Measurements from ENCODE around the gene TRAPPC5. TPM values are rescaled to one million over a fixed set of nuclear protein-coding genes. Genes with fewer than 3 reads are reported as not detected.

The TRAPPC5 gene
- total RNA-seq, 6 experiments from 2014 or later: 41.7 to 66.5 (median 52.0) TPM

DNA sequence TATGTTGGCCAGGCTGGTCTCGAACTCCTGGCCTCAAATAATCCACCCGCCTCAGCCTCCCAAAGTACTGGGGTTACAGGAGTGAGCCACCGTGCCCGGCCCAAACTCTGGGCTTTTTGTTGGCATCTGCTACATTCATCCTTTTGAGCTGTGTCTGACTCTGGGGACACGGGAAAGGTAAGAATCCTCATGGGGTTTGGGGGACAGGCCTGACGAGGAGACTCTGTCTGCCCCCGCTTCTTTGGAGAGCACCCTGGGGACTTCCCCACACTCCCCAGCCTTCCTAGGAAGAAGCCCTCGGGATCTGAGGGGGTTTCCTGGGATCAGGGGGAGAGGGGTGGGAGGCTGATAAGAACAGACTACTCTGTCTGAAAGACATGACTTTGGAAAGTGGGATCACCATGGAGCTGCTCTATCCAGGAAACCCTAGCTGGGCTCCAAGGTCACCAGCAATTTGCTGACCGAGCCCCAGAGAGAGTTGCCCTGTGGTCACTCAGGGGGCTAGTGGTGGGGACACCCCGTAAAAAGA lies 29.4 kb downstream of the TRAPPC5 start:
- TF ChIP-seq, protein P1, sequence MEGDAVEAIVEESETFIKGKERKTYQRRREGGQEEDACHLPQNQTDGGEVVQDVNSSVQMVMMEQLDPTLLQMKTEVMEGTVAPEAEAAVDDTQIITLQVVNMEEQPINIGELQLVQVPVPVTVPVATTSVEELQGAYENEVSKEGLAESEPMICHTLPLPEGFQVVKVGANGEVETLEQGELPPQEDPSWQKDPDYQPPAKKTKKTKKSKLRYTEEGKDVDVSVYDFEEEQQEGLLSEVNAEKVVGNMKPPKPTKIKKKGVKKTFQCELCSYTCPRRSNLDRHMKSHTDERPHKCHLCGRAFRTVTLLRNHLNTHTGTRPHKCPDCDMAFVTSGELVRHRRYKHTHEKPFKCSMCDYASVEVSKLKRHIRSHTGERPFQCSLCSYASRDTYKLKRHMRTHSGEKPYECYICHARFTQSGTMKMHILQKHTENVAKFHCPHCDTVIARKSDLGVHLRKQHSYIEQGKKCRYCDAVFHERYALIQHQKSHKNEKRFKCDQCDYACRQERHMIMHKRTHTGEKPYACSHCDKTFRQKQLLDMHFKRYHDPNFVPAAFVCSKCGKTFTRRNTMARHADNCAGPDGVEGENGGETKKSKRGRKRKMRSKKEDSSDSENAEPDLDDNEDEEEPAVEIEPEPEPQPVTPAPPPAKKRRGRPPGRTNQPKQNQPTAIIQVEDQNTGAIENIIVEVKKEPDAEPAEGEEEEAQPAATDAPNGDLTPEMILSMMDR (IDR thresholded peaks at IDR 0.05): no peak
- no peak for TF ChIP-seq POLR2A (IDR thresholded peaks at IDR 0.05)
- WGBS (ENCODE audit: insufficient coverage, low coverage, low lambda C conversion rate, missing lambda C conversion rate): 48% methylated on average over 4 of the region's 10 CpGs
- intact Hi-C loops (cut with DNase I): no loop called here
- H3K36me3 ChIP-seq: no peaks in the 10 kb centered on the region
- no peak overlapping the region for H3K4me3 ChIP-seq
- ATAC-seq (no peak), DNase-seq (no peak)
- no peaks in the 10 kb centered on the region for H3K9me3 ChIP-seq
- no peaks in the 10 kb centered on the region for H3K4me1 ChIP-seq
- H3K27me3 ChIP-seq: no peaks in the 10 kb centered on the region
- no peak overlapping the region for H3K27ac ChIP-seq

DNA sequence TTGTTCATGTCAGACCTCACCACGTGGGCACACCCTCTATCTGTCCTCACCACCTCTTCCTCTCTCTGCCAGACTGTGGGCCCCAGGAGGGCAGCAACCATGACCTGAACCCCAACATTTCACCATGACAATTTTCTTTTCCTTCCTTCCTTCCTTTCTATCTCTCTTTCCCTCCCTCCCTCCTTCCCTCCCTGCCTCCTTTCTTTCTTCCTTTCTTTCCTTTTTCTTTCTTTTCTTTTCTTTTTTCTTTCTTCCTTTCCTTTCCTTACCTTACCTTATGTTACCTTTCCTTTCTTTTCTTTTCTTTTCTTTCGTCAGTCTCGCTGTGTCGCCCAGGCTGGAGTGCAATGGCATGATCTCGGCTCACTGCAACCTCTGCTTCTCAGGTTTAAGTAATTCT lies 30.0 kb downstream of the TRAPPC5 start:
- no peaks in the 10 kb centered on the region for H3K9me3 ChIP-seq
- H3K27ac ChIP-seq: no peak overlapping the region
- H3K27me3 ChIP-seq: no peaks in the 10 kb centered on the region
- no peak overlapping the region for H3K4me3 ChIP-seq
- WGBS (ENCODE audit: insufficient coverage, low coverage, low lambda C conversion rate, missing lambda C conversion rate): 77% methylated on average over 5 of the region's 5 CpGs
- H3K36me3 ChIP-seq: no peaks in the 10 kb centered on the region
- intact Hi-C loops (cut with DNase I): no loop called here
- DNase-seq (no peak), ATAC-seq (no peak)
- no peaks in the 10 kb centered on the region for H3K4me1 ChIP-seq
- no peak for TF ChIP-seq POLR2A (IDR thresholded peaks at IDR 0.05)
- TF ChIP-seq, protein P1 (IDR thresholded peaks at IDR 0.05): no peak

DNA sequence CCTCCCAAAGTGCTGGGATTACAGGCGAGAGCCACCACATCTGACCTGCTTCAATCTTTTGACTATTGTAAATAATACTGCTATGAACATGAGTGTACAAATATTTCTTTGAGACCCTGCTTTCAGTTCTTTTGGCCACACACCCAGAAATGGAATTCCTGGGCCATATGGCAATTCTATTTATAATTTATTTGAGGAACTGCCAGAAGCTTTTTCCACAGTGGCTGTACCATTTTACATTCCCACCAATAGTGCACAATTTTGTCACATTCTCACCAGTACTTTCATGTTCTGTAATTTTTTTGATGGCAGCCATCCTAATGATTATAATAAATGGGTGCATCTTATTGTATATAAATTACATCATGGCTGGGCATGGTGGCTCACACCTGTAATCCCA lies 35.0 kb downstream of the TRAPPC5 start:
- no peak for ATAC-seq
- no peaks in the 10 kb centered on the region for H3K9me3 ChIP-seq
- TF ChIP-seq, protein P1 (IDR thresholded peaks at IDR 0.05): no peak
- TF ChIP-seq POLR2A (IDR thresholded peaks at IDR 0.05): no peak

GRCh38 chr19:7716762-7717161 lies 36.1 kb downstream of the TRAPPC5 start:
- Histone ChIP-seq H3K9me3 (no peaks in the 10 kb centered on the region), H3K27ac (no peak overlapping the region), H3K36me3 (no peaks in the 10 kb centered on the region), H3K27me3 (no peaks in the 10 kb centered on the region), H3K4me1 (no peaks in the 10 kb centered on the region), H3K4me3 (no peak overlapping the region)
- DNase-seq (no peak), ATAC-seq (no peak)
- 67% methylated on average over 1 of the region's 1 CpG for WGBS (ENCODE audit: insufficient coverage, low coverage, low lambda C conversion rate, missing lambda C conversion rate)
- TF ChIP-seq POLR2A (IDR thresholded peaks at IDR 0.05): no peak
- TF ChIP-seq, protein P1 (IDR thresholded peaks at IDR 0.05): no peak
- intact Hi-C loops (cut with DNase I): no loop called here

More for the DNA sequence above, 35.0 kb downstream of the TRAPPC5 start:
- Histone ChIP-seq H3K27me3 (no peaks in the 10 kb centered on the region), H3K4me3 (no peak overlapping the region), H3K36me3 (no peaks in the 10 kb centered on the region), H3K27ac (no peak overlapping the region), H3K4me1 (no peaks in the 10 kb centered on the region)
- DNase-seq: no peak
- intact Hi-C loops (cut with DNase I): no loop called here
- no CpG with 5 or more reads among the region's 1 CpG for whole genome bisulfite sequencing (ENCODE audit: insufficient coverage, low coverage, low lambda C conversion rate, missing lambda C conversion rate)

DNA sequence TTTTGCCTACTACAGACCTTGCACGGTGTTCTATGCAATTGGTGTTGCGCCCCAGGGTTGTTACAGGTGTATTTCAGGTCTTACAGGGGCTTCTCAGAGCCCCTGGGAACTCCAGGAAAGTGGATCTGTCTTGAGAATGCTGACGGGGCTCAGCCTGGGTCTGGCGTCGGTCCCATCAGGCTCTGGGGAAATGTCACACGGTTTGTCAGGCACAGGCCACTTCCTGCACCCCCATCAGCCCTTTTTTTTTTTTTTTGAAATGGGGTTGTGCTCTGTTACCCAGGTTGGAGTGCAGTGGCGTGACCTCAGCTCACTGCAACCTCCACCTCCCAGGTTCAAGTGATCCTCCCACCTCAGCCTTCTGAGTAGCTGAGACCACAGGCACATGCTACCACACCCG lies 38.0 kb downstream of the TRAPPC5 start:
- no peaks in the 10 kb centered on the region for H3K36me3 ChIP-seq
- no peak overlapping the region for H3K27ac ChIP-seq
- ATAC-seq (peak; percentile 31 to 66 (median 58)), DNase-seq (peak in 1 of 3 donors; percentile 34)
- intact Hi-C loops (cut with DNase I): no loop called here
- no peak overlapping the region for H3K4me3 ChIP-seq
- WGBS (ENCODE audit: insufficient coverage, low coverage, low lambda C conversion rate, missing lambda C conversion rate): 24% methylated on average over 6 of the region's 8 CpGs
- no peaks in the 10 kb centered on the region for H3K27me3 ChIP-seq
- TF ChIP-seq, protein P1 (IDR thresholded peaks at IDR 0.05): no peak
- TF ChIP-seq POLR2A (IDR thresholded peaks at IDR 0.05): no peak
- H3K4me1 ChIP-seq: no peaks in the 10 kb centered on the region
- H3K9me3 ChIP-seq: no peaks in the 10 kb centered on the region

Data from right lobe of liver (tissue), 6 donors.